GM12873 (cell line): ENCODE measurements around the gene SH3BGRL2.

ENCODE experiments used
- CTCF ChIP-seq: IDR thresholded peaks from 2 replicates; pipeline ENCODE4 v1.5.1; 2012; ENCODE audit warnings: low read depth, mild to moderate bottlenecking, moderate library complexity, low read length, control low read depth; ENCODE audit not compliant: insufficient read depth; ENCODE audit errors: missing control alignments

Gene SH3BGRL2

GRCh38 chr6:79670789-79671188 lies 39.7 kb downstream of the SH3BGRL2 start:
- TF ChIP-seq CTCF: no peak

DNA sequence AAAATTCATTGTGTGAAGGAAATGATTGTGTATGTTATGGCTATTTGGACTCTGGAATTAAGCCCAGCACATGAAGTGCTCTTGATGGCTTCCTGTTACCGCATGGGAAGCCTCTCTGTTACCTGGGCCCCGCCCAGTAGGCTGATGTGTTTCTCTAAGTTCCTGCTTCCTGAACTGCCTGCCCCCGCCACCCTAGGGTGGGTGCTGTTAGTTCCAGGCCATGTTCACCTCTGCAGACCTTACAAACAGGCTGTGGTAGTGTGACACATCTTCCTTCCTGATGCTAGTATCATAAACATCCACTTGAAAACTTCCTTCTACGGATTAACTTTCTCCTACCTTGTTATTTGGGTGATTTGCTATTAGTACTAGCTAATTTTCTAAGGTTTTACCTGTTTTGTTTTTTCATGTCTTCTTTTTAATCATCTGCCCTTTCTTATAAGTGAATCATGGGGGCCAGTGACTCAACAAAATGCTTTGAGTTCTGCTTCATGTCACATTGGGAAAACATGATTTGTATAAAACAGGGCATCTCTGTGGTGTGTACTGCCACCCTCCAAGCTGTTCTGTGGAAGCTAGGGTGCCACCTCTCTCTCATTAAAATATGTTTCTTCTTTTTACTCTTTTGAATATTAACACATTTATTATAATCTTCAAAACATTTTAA lies 40.6 kb downstream of the SH3BGRL2 start:
- no peak for TF ChIP-seq CTCF

DNA sequence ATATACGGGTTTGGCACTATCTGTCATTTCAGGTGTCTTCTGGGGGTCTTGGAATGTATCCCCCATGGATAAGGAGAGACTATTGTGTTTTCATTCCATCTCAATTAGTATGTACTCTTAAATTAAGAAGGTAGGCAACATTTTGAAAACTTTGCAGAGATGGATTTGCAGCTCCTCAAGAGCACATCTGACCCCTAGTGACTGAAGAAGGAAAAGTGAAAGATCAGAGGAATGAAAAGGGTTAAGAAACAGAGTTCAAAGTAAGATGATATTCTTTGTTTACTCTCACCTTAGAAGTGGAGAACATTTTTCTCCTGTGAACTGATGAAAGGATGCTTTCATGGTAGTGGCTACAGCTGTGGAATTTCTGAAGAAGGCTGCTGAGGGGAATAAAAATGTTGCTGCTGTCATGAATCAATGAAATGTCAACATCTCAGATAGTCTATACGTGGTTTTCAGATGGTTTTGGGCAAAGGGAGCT lies 41.5 kb downstream of the SH3BGRL2 start:
- TF ChIP-seq CTCF: peak; percentile 57

DNA sequence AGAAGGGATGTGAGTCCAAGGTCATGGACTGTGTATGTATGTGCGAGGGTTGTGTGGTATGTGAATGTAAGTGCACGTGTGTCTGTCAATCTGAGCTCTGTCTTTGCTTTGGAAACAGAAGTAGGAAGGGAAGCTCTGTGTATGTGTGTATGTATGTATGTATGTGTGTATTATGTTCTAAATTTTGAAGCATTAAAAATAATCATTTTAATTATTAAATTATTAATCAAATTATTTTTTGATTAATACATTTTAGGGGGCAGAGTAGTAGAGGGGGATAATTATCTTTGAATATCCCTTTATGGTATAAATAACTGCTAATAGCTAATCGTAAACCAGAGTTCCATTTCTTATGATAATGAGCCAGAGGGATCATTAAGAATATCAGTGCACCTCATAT lies 42.8 kb downstream of the SH3BGRL2 start:
- TF ChIP-seq CTCF: no peak

DNA sequence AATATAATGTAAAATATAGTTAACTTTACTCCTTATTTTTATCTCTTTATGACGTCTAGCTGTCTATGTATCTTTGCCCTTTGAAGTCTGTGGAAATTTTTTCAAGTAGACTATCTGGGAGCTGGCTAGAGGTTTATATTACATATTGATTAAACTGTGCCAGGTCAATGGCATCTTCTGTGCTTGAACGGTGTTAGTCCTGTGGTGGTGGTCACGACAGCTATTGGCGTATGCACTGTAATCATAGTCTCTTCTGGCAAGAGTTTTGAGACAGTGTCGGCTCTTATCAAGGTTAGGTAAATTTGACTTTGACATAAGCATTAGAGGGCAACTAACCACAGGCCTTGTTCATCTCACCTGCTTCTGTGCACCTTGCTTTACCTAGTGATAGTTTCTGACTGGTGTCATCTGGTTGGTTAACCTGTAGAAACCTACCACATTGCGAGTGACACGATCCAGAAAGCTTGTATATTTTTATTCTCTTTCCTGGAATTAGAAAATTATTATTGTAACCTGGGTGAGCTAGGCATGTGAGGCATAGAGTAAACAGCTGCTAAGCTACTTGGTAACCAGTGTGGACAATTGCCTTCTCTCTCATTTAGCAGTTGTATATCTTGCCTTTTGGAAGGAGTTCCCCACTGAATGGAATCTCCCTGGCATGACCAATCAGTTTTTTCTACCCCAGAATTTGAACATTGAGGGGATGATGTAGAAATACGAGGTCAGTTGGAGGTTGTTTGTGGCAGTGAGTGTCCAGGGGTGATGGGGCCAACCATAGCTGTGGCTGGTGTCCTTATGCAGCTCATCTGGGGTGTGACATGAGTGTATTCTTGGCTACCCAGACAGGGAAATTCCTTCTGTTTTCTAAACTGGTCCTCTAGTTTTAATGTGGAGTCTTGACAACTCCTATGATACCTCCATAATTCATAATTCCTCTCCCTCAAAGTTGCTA lies 45.9 kb downstream of the SH3BGRL2 start:
- TF ChIP-seq CTCF: no peak

DNA sequence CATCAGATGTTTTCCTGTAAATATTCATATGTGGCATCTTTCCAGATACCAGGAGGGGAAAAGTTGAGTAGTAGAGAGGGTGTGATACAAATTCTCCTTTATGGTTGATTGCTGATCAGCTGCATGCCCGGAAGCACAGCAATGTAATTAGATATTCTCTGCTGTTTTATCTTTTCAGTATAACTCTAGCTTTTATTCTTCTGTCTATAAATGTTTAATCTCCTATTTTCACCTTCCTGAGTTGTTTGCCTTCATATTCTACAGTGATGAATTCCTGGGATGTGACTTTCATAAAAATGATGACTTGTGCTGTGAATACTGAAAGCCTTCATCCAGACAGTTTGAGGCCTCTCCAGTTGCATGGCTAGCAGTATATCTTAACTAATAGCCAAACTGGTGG lies 53.7 kb downstream of the SH3BGRL2 start:
- no peak for TF ChIP-seq CTCF

DNA sequence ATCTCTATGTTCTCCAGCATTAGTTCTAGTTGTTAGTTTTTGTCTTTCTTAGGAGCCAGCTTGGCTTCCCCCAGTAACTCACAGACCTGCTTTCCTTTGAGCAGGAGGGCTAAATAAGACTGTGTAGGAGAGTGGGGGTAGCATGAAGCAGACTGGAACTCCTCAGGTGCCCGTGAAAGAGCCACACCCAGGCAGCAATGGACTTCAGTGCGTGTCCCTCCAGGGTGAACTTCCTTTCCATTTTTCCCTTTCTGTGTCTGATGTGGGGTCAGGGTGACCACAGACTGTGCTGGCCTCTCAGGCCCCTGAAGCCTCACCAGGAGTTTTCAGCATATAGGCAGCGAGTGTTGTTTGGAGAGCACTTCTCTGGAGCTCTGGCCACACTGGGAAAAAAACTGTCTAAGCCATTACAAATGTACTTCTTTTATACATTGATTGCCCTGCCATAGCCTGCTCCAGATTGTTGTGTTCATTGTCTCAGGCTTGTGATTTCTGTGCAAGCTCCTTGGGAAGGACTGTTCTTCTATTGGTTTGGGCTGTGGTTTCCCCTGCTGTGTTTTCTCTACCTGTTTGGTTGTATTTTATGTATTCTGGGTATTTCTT lies 55.7 kb downstream of the SH3BGRL2 start:
- no peak for TF ChIP-seq CTCF
